ENCODE data around the gene ADAMTS12.

ADAMTS12 gene

GRCh38 chr5:33837301-33837700 is 54.5 kb downstream of the ADAMTS12 start:
- Histone ChIP-seq H3K14ac (ENCODE audit: low read length in 2 of 2) (no peak overlapping the region), H2BK12ac (ENCODE audit: low read length in 2 of 2) (no peak overlapping the region), H3K23ac (ENCODE audit: low read length in 2 of 2) (no peak overlapping the region), H4K91ac (ENCODE audit: low read length) (no peak overlapping the region), H3K79me1 (replicated peaks; ENCODE audit: low read length, poor library complexity, severe bottlenecking) (peaks cover 22% of the 10 kb centered on the region), H3K4ac (ENCODE audit: low read depth in 1 of 2, low read length in 2 of 2) (no peak overlapping the region), H3K9ac (ENCODE audit: low read length) (no peak overlapping the region), H3K27ac (ENCODE audit: low read length, poor library complexity, severe bottlenecking) (no peak overlapping the region), H3K4me2 (ENCODE audit: low read length, poor library complexity, severe bottlenecking) (no peak overlapping the region), H3K4me3 (ENCODE audit: insufficient read depth in 1 of 2, low read depth in 1 of 2, low read length in 2 of 2) (no peak overlapping the region), H4K8ac (ENCODE audit: low read length) (no peak overlapping the region), H3K27me3 (ENCODE audit: control insufficient read depth in 1 of 2, insufficient read depth in 1 of 2, low read length in 2 of 2) (no peaks in the 10 kb centered on the region), H2BK15ac (ENCODE audit: low read depth, poor library complexity, severe bottlenecking) (no peak overlapping the region), H3K36me3 (ENCODE audit: control insufficient read depth in 1 of 2, insufficient read depth in 2 of 2, low read depth in 1 of 2, low read length in 2 of 2) (peaks cover 0 to 5% of the 10 kb centered on the region in 2 experiments), H2AK5ac (ENCODE audit: low read length, severe bottlenecking) (no peak overlapping the region), H3K18ac (ENCODE audit: low read depth in 1 of 2, low read length in 2 of 2) (no peak overlapping the region), H3K4me1 (ENCODE audit: control insufficient read depth, insufficient read depth, low read depth, low read length) (peaks cover 10% of the 10 kb centered on the region), H3K9me3 (ENCODE audit: control insufficient read depth, low read length) (no peaks in the 10 kb centered on the region), H2BK120ac (ENCODE audit: low read depth, low read length) (no peak overlapping the region), H2BK5ac (ENCODE audit: low read depth, low read length, poor library complexity, severe bottlenecking) (no peak overlapping the region), H2AFZ (ENCODE audit: low read depth, low read length) (no peak overlapping the region)
- WGBS, result 83% methylated on average over 2 of the region's 4 CpGs
- DNase-seq, result no peak

GRCh38 chr5:33834334-33834733 is 57.5 kb downstream of the ADAMTS12 start:
- Histone ChIP-seq H3K4me2 (ENCODE audit: low read length, poor library complexity, severe bottlenecking) (no peak overlapping the region), H3K27me3 (ENCODE audit: control insufficient read depth in 1 of 2, insufficient read depth in 1 of 2, low read length in 2 of 2) (no peaks in the 10 kb centered on the region), H3K4me1 (ENCODE audit: control insufficient read depth, insufficient read depth, low read depth, low read length) (peaks cover 7% of the 10 kb centered on the region), H2BK12ac (ENCODE audit: low read length in 2 of 2) (peak overlapping the region in 1 of 2 experiments; percentile 43), H3K9ac (ENCODE audit: low read length) (no peak overlapping the region), H3K27ac (ENCODE audit: low read length, poor library complexity, severe bottlenecking) (peak overlapping the region; percentile 67), H2BK5ac (ENCODE audit: low read depth, low read length, poor library complexity, severe bottlenecking) (no peak overlapping the region), H3K36me3 (ENCODE audit: control insufficient read depth in 1 of 2, insufficient read depth in 2 of 2, low read depth in 1 of 2, low read length in 2 of 2) (peaks cover 0 to 5% of the 10 kb centered on the region in 2 experiments), H3K23ac (ENCODE audit: low read length in 2 of 2) (no peak overlapping the region), H3K9me3 (ENCODE audit: control insufficient read depth, low read length) (no peaks in the 10 kb centered on the region), H4K91ac (ENCODE audit: low read length) (no peak overlapping the region), H3K4ac (ENCODE audit: low read depth in 1 of 2, low read length in 2 of 2) (no peak overlapping the region), H2AFZ (ENCODE audit: low read depth, low read length) (no peak overlapping the region), H2BK15ac (ENCODE audit: low read depth, poor library complexity, severe bottlenecking) (no peak overlapping the region), H2BK120ac (ENCODE audit: low read depth, low read length) (no peak overlapping the region), H4K8ac (ENCODE audit: low read length) (no peak overlapping the region), H3K14ac (ENCODE audit: low read length in 2 of 2) (peak overlapping the region in 1 of 2 experiments; percentile 49), H3K4me3 (ENCODE audit: insufficient read depth in 1 of 2, low read depth in 1 of 2, low read length in 2 of 2) (no peak overlapping the region), H2AK5ac (ENCODE audit: low read length, severe bottlenecking) (peak overlapping the region; percentile 61), H3K18ac (ENCODE audit: low read depth in 1 of 2, low read length in 2 of 2) (peak overlapping the region in 1 of 2 experiments; percentile 19), H3K79me1 (replicated peaks; ENCODE audit: low read length, poor library complexity, severe bottlenecking) (peaks cover 28% of the 10 kb centered on the region)
- peak; percentile 31 for DNase-seq
- 36% methylated on average over 2 of the region's 2 CpGs for WGBS

GRCh38 chr5:33833237-33833575 is 58.6 kb downstream of the ADAMTS12 start:
- Histone ChIP-seq H2BK12ac (ENCODE audit: low read length in 2 of 2) (no peak overlapping the region), H4K91ac (ENCODE audit: low read length) (no peak overlapping the region), H3K23ac (ENCODE audit: low read length in 2 of 2) (no peak overlapping the region), H3K27me3 (ENCODE audit: control insufficient read depth in 1 of 2, insufficient read depth in 1 of 2, low read length in 2 of 2) (no peaks in the 10 kb centered on the region), H2AFZ (ENCODE audit: low read depth, low read length) (no peak overlapping the region), H4K8ac (ENCODE audit: low read length) (no peak overlapping the region), H2BK120ac (ENCODE audit: low read depth, low read length) (no peak overlapping the region), H3K4me2 (ENCODE audit: low read length, poor library complexity, severe bottlenecking) (no peak overlapping the region), H2BK15ac (ENCODE audit: low read depth, poor library complexity, severe bottlenecking) (no peak overlapping the region), H3K9me3 (ENCODE audit: control insufficient read depth, low read length) (no peaks in the 10 kb centered on the region), H3K9ac (ENCODE audit: low read length) (peak overlapping the region; percentile 22), H3K14ac (ENCODE audit: low read length in 2 of 2) (no peak overlapping the region), H3K27ac (ENCODE audit: low read length, poor library complexity, severe bottlenecking) (peak overlapping the region; percentile 28), H3K4me3 (ENCODE audit: insufficient read depth in 1 of 2, low read depth in 1 of 2, low read length in 2 of 2) (no peak overlapping the region), H3K4ac (ENCODE audit: low read depth in 1 of 2, low read length in 2 of 2) (no peak overlapping the region), H3K79me1 (replicated peaks; ENCODE audit: low read length, poor library complexity, severe bottlenecking) (peaks cover 25% of the 10 kb centered on the region), H2BK5ac (ENCODE audit: low read depth, low read length, poor library complexity, severe bottlenecking) (no peak overlapping the region), H2AK5ac (ENCODE audit: low read length, severe bottlenecking) (no peak overlapping the region), H3K4me1 (ENCODE audit: control insufficient read depth, insufficient read depth, low read depth, low read length) (peaks cover 7% of the 10 kb centered on the region), H3K36me3 (ENCODE audit: control insufficient read depth in 1 of 2, insufficient read depth in 2 of 2, low read depth in 1 of 2, low read length in 2 of 2) (no peaks in the 10 kb centered on the region), H3K18ac (ENCODE audit: low read depth in 1 of 2, low read length in 2 of 2) (no peak overlapping the region)
- DNase-seq, result peak; percentile 62
- WGBS, result 43% methylated on average over 1 of the region's 1 CpG

GRCh38 chr5:33832404-33833236 is 59.2 kb downstream of the ADAMTS12 start:
- Histone ChIP-seq H3K14ac (ENCODE audit: low read length in 2 of 2) (no peak overlapping the region), H3K4me1 (ENCODE audit: control insufficient read depth, insufficient read depth, low read depth, low read length) (peaks cover 7% of the 10 kb centered on the region), H3K9me3 (ENCODE audit: control insufficient read depth, low read length) (no peaks in the 10 kb centered on the region), H2BK15ac (ENCODE audit: low read depth, poor library complexity, severe bottlenecking) (no peak overlapping the region), H3K27ac (ENCODE audit: low read length, poor library complexity, severe bottlenecking) (peak overlapping the region; percentile 8), H3K9ac (ENCODE audit: low read length) (peak overlapping the region; percentile 43), H3K4ac (ENCODE audit: low read depth in 1 of 2, low read length in 2 of 2) (no peak overlapping the region), H2AFZ (ENCODE audit: low read depth, low read length) (no peak overlapping the region), H3K27me3 (ENCODE audit: control insufficient read depth in 1 of 2, insufficient read depth in 1 of 2, low read length in 2 of 2) (no peaks in the 10 kb centered on the region), H2BK120ac (ENCODE audit: low read depth, low read length) (no peak overlapping the region), H2BK12ac (ENCODE audit: low read length in 2 of 2) (no peak overlapping the region), H3K18ac (ENCODE audit: low read depth in 1 of 2, low read length in 2 of 2) (peak overlapping the region in 1 of 2 experiments; percentile 75), H3K4me2 (ENCODE audit: low read length, poor library complexity, severe bottlenecking) (no peak overlapping the region), H4K8ac (ENCODE audit: low read length) (no peak overlapping the region), H3K23ac (ENCODE audit: low read length in 2 of 2) (no peak overlapping the region), H3K36me3 (ENCODE audit: control insufficient read depth in 1 of 2, insufficient read depth in 2 of 2, low read depth in 1 of 2, low read length in 2 of 2) (no peaks in the 10 kb centered on the region), H2AK5ac (ENCODE audit: low read length, severe bottlenecking) (no peak overlapping the region), H3K4me3 (ENCODE audit: insufficient read depth in 1 of 2, low read depth in 1 of 2, low read length in 2 of 2) (no peak overlapping the region), H2BK5ac (ENCODE audit: low read depth, low read length, poor library complexity, severe bottlenecking) (no peak overlapping the region), H4K91ac (ENCODE audit: low read length) (no peak overlapping the region), H3K79me1 (replicated peaks; ENCODE audit: low read length, poor library complexity, severe bottlenecking) (peaks cover 24% of the 10 kb centered on the region)
- 93% methylated on average over 5 of the region's 7 CpGs for WGBS
- no peak for DNase-seq

Measured in mesenchymal stem cell (in vitro differentiated cells and primary cell).